Fibroblast of upper back skin (primary cell): ENCODE data around the gene UTY.

Source experiments
- DNase-seq: peaks from one replicate; pipeline ENCODE4 v3.0.0-alpha.2; 2013

Gene UTY

DNA sequence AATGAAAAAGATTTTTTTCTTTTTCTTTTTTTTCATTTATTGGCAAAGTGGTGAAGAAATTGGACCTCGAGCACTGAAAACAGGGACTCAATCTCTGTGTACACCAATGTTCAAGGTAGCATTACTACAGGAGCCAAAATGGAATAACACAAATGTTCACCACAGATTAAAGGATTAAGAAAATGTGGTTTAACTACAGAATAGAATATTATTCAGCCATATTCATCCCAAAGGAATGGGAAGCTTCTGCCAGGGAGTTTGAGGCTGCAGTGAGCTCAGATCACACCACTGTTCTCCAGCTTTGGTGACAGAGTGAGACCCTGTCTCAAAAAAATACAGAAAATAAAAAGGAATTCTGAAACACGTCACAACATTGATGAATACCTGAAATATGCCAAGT is 81.0 kb downstream of the UTY start:
- DNase-seq = peak; percentile 16

GRCh38 chrY:13381110-13381683 is 98.6 kb downstream of the UTY start:
- DNase-seq = no peak

GRCh38 chrY:13370868-13371800 is 108.7 kb downstream of the UTY start:
- no peak for DNase-seq

DNA sequence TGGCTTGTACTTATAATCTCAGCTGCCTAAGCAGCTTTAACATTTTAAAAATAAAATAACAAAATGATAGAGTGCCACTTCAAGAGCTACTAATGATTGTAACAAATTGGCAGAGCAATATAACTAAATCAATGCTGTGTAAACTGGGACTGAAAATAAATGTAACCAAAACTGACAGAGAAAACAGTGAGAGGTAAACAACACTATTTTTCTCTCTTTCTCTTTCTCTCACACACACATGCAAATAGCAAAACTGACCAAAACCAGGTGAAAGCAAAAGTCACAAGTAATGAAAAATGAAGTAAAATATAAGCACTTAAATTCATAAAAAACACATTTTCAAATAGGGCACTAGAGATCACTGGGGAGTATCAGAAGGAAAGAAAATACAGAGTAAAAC is 109.6 kb downstream of the UTY start:
- no peak for DNase-seq

DNA sequence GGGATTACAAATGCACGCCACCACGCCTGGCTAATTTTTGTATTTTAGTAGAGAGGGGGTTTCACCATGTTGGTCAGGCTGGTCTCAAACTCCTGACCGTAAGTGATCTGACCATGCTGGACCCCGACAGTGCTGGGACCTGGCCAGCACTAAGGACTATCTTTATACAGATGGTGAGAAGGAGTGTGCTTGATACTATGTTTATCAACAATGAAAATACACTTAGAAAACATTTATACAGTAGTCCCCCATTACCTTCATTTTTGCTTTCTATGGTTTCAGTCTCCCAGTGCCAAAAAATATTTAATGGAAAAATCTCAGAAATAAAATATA is 111.4 kb downstream of the UTY start:
- DNase-seq = no peak

DNA sequence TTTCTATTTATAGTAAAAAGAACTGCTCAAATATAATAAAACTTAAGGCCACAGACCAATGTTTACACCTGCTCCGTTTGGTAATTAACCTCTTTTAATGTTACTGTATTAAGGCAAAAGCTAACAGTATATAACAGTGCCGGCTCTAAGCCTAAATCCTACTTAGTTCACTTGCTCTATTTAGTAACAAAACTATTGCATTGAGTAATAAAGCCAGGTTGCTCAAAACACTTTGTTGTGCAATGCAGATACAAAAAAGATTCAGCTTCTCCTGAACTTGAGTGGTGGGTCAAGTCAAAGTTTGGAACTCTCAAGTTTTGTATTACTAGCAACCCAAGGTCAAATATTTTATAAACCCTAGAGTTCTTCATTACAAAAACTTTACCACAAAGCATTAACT is 116.2 kb downstream of the UTY start:
- no peak for DNase-seq

DNA sequence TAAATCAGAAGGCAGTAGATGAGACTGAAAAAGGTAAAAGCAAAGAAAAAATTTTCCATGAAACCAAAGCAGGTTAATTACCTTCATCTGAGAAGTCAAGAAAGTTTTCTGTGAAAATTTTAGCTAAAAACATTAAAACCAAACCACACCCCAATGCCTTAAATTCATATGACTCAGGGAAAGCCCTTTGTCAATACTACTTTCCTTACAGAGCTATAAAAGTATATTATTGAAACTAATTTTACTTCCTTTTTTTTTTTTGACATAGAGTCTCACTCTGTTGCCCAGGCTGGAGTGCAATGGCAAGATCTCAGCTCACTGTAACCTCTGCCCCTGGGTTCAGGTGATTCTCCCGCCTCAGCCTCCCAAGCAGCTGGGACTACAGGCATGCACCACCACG is 117.2 kb downstream of the UTY start:
- DNase-seq = no peak

DNA sequence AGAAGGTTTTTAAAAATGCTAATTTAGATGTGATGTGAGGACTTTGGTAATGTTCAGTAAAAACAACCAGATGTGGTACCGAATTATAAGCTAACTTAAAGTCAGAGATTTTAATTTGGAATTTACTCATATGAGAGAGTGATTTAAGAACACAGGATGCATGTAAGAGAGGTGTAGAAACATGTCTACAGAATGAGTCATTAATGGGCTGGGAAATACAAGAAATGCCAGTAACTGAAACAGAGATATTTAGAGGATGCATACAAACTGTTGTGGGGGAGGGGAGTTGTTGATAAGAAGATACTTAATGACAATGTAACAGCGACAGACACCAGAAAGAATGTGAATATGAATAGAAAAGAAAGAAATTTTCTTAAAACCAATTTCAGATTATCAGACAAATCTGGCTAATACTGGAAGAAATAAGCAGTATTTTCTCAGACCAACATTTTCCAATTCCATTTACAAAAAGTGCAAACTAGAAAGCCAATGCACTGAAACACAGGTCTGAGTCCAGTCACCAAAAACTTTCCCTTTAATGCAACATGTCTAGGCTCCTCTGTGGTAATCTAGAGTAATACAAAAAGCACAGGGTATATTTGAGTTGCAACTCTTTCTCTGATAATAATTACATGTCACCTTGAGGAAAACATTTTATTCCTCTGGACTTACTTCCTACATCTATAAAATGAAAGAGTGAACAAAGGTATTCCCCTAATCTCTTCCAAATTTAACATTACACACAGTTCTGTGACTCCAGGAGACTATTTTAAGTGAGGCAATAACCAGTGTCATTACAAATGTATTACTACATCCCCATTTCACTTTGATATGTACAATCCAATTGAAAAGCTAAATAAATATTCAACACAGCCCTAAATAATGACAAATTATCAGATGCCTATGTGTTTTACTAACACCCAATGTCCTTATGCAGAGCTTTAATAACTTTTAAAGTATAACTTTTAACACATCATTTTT is 117.9 kb downstream of the UTY start:
- peak; percentile 55 for DNase-seq

DNA sequence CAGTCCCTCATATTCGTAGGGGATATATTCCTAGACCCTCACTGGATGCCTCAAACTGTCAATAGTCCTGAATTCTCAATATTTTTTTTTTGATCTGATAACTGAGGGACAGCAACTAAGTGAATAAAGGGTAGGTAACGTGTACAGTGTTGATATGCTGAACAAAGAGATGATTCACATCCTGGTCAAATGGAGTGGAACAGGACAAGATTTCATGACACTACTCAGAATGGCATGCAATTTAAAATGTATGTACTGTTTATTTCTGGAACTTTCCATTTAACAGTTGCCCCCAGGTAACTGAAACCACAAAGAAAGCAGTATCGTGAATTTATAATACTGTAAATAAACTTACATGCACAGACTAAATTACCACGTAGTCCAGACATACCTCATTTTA is 128.4 kb downstream of the UTY start:
- no peak for DNase-seq

DNA sequence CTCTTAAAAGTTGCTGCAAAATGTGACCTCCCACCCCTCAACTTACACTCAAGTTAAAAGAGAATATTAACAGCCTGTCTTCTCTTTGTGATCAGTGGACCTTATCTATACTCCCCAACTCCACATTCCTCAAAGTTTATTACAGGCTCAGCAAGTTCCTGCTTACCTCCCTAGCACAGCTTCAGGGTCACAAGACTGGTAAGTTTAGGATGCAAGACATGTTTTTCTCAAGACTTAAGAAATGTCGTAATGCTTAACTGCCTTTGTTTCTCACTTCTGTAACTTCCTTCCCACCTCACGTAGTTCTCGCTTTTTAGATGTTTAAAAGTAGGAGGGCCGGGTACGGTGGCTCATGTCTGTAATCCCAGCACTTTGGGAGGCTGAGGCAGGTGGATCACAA is 132.7 kb downstream of the UTY start:
- DNase-seq = no peak

GRCh38 chrY:13345549-13345948 is 134.3 kb downstream of the UTY start:
- no peak for DNase-seq

- peak; percentile 8 for DNase-seq
Observed at GRCh38 chrY:13343307-13343946, 136.4 kb downstream of the UTY start.

DNA sequence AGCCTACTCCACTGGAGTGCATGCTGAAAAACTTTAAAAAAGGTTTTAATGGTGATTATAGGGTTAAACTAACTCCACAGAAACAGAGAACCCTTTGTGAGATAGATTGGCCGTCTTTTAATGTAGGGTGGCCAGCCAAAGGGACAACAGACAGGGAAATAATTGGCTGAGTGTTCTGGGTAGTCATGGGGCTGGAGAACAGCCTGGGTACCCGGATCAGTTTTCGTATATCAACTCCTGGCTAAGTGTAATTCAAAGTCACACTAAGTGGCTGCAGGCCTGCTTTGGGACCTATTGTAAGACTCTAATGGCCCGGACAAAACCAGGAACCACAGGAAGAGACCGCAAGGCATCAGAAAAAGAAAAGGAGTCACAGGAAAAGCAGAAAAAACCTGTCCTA is 139.9 kb downstream of the UTY start:
- DNase-seq = no peak

- DNase-seq = peak; percentile 57
Observed at GRCh38 chrY:13339381-13339780, 140.5 kb downstream of the UTY start.

- DNase-seq = no peak
Observed at GRCh38 chrY:13338711-13339110, 141.1 kb downstream of the UTY start.

- DNase-seq = no peak
Observed at GRCh38 chrY:13337934-13338333, 141.9 kb downstream of the UTY start.

GRCh38 chrY:13333791-13334190 is 146.0 kb downstream of the UTY start:
- DNase-seq = no peak

DNA sequence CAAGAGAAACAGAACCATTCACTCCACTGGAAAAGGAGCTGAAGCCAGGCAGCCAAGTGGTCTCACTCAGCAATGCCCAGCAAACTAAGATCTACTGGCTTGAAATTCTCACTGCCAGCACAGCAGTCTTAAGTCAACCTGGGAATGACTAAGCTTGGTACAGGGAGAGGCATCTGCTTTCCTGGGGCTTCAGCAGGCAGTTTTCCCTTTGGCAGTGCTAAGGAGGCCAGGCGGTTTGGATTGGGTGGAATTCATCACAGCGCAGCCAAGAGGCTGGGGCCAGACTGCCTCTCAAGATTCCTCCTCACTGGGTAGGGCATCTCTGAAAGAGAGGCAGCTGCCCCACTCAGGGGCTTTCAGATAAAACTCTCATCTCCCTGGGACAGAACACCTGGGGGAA is 149.2 kb downstream of the UTY start:
- peak; percentile 1 for DNase-seq

GRCh38 chrY:13312966-13313365 is 166.9 kb downstream of the UTY start:
- DNase-seq = no peak

DNA sequence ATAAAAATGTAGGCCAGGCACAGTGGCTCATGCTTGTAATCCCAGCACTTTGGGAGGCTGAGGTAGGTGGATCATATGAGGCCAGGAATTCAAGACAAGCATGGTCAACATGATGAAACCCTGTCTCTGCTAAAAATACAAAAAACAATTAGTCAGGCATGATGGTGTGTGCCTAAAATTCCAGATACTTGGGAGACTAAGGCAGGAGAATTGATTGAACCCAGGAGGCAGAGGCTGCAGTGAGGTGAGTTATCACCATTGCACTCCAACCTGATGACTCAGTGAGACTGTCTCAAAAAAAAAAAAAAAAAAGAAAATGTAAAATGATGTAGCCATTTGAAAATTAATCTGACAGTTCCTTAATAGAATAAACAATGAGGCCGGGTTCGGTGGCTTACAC is 171.9 kb downstream of the UTY start:
- peak; percentile 48 for DNase-seq

DNA sequence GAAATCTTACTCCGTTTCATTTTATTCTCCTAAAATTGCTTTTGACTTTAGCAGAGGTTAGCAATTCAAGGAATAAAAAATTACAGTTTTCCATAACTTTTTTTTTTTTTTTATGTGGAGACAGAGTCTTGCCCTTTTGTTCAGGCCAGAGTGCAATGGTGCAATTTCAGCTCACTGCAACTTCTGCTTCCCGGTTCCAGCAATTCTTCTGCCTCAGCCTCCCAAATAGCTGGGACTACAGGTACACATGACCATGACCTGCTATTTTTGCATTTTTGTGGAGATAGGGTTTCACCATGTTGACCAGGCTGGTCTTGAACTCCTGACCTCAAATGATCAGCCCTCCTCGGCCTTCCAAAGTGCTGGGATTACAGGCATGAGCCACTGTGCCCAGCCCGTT is 179.0 kb downstream of the UTY start:
- no peak for DNase-seq

DNA sequence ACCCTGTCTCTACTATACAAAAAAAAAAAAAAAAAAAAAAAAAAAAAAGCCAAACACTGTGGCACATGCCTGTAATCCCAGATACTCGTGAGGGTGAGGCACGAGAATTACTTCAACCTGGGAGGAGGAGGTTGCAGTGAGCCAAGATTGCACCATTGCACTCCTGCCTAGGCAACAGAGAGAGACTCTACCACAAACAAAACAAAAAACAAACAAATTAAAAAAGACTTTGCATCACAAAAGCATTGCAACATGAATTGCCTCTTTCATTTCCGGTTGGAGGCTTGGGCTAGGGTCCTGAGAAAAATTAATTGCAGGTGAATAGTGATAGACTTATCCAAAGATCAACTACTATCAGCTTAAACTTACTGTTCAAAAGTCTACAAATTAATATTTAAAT is 180.4 kb downstream of the UTY start:
- no peak for DNase-seq
